ENCODE results near the gene HOXB6.

Gene HOXB6

GRCh38 chr17:48604770-48605329 is at the start of gene HOXB6:
HOXB6 (minus strand) TSS chr17:48604986; CDS start chr17:48598150, 6,836 bp downstream.
- no peak for DNase-seq

GRCh38 chr17:48649741-48650140 is 45.0 kb upstream of the HOXB6 start:
- DNase-seq: no peak

- DNase-seq: no peak
Measured at GRCh38 chr17:48647963-48648245, 43.1 kb upstream of the HOXB6 start.

DNA sequence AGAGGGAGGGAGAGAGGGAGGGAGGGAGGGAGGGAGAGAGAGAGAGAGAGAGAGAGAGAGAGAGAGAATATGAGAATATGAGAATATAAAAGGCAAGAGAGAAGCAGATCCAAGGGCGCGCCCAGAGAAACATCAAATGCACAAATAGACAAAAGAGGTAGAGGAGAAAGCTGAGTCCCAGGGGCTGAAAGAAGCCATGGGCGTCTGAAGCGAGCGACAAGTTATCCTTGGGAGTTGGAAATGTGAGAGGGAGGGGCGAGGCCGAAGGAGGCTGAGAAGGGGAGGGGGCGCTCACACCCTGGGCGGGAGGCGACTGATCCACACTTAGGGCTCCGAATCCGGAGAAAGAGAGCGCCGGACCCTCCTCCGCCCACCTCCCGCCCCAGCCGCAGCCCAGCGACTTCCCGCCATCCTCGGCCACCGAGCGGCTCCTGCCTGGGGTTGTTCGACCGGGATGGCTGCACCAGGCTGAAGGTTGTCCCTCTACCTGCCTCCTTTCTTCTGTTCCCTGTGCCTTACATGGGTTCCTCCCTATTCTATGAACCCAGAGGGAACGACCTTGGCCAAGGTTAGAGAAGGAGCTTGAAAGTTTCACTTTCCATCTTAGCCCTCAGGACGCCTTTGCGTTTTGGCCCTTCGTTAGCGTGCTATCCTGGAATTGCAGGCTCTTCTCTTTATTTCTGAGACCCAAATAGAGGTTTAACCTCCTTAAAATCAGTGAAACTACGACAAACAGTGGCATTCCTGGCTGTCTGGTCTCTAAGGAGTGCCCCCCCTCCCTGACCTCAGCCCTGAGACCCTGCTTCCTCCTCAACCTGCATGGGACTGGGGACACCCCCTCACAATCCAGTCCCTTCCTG is 42.5 kb upstream of the HOXB6 start:
- DNase-seq: no peak

DNA sequence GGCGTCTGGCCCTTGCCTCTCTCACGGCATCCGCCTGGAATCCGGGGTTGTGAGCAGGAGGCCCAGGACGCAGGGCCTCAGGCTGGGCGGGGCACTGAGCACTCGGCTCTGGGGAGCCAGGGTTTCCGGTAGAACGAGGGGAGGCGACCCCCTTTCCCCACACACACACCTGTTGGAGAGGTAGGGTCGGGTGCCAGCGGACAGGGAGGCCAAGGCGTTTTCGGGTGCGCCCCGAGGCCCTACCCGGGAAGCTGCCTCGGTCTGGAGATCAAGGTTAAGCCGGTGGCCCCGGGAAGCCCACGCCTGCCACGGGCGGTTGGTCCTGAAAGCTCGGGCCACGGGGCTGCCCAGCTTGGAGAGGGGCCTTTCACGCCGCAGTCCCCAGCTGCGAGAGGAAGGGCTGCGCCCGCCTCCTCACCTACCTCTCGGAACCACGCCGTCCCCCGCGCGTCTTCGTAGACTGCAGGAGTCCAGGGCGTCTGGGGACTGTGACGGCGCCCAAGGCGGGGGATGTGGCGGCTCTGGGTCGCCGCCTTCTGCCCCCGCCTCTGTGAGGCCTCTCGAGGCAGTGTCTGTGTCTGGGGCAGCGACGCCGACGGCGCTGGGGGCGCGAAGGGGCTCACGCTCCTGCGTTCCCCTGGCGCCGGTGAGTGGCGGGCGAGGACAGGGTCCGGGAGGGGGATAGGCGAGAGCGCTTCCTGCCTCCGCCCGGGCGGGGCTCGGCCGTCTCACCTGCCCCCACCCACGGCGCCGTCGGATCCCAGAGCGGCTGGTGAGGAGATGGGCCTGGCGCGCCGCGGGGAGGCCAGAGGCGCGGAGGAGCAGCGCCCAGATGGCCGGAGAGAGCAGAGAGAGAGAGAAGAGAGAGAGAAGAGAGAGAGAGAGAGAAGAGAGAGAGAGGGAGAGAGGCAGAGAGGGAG is 41.7 kb upstream of the HOXB6 start:
- peak; percentile 18 to 46 for DNase-seq

GRCh38 chr17:48645639-48646182 is 40.9 kb upstream of the HOXB6 start:
- no peak for DNase-seq

DNA sequence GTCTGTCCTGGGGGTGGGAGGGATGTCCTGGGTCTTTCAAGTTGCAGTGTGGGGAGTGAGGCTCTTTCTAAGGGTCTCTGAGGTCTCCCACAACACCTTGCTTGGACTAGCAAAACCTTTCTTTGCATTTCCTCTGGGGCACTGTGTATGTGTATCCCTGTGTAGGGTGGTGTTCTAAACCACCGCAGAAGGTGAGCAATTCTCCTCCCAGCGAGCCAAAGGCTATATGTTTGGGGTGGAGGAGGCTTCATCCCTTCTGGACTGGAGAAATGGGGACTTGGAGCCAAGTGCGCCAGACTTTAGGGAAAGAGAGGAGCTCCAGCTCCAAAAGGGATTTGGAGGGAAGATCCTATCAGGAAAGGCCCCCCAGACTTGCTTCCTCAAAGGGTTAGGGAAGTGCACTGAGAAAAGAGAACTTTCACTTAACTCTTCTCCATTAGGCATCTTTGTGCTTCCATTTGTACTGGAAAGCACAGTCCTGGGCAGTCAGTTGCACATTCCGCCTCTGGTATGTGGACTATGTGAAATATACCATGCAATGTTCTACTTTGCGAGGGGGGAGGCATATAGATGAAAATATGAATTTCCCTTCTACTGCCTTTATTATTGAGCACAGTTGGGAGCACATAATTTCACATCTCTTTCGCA is 40.2 kb upstream of the HOXB6 start:
- no peak for DNase-seq

GRCh38 chr17:48644159-48644558 is 39.4 kb upstream of the HOXB6 start:
- DNase-seq: no peak

DNA sequence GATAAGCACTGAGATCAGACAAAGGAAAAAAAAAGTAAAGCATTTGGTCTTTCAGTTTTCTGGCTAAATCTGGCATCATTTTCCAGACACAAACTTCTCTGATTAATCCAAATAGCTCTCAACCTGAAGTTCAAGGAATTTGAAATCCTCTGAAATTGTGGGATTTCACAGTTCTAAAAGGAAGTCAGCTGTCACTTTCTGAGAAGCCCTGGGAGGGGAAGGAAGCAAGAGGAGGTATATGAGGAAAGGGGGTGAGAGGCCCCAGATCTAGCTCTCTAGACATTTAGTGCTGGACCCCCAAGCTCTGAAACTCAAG is 38.9 kb upstream of the HOXB6 start:
- DNase-seq: no peak

- DNase-seq: no peak
Measured at GRCh38 chr17:48642843-48643696, 38.3 kb upstream of the HOXB6 start.

DNA sequence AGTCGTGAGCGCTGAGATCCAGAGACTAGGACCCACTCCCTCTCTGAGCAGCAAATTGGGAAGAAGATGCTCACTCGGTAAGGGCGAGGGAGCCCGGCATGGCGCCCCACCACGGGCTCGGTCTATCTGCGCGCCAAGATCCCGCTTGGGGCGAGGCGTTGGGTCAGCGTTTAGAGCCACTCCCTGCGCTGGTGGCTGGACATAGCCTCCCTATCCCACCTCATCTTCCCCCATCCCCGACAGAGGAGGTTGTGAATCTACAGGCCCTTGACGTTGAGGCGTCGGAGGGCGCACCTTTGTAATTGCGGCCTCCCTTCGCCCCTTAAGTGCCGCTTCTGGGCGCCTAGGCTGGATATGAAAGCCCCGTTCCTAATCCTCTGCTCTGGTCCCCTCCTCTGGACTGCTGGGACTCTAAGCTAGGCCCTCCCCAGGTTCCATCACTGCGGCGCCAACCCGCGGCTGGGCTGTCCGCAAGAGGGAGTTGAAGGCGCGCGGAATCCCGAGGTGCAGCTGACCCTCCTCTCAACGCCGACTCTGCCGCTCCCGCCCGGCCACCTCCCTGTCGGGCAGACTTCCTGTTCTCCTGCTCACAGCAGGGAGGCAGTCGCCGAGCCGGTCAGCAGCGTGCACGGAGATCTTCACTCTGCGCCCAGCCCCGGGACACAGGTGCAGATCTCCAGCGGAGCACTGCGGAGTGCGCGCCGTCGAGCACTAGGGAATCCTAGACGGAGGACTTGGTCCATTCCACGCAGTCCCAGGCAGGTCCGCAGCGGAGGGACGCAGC is 37.5 kb upstream of the HOXB6 start:
- no peak for DNase-seq

DNA sequence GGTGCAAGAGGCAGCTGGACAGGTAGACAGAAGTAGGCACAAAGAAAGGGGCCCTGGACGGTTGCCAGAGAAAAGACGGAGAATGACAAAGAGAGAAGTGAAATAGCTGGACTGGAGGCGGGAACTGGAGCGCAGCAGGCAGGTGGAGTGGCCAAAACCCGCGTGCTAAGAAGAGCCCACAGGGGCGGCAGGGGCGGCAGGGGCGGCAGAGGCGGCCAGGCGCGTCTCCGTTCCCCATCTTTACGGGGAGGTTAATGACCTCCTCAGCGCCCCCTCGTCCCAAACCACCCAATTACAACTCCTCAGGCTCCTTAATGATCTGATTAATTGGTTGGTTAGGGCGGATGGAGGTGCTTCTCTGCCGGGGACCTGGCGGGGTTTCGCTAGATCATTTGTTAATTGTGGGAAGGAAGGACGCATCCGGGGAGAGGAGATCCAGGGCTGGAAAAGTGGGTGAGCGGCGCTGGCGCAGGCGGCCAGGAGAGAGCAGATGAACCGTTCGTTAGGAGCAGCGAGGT is 36.8 kb upstream of the HOXB6 start:
- DNase-seq: no peak

DNA sequence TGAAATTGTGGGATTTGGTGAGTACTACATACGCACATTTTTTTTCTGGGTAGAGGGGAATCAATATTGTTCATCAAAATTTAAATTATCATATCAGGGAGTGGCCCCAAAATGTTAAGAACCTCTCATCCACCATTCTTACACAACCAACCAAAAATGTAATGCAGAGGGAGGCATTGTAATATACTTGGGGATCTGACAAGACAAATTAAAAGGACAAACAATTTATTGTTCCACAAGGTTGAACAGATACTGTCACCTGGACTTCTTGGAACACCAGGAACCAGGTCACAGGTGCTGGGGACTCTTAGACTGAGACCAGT is 36.0 kb upstream of the HOXB6 start:
- DNase-seq: no peak

DNA sequence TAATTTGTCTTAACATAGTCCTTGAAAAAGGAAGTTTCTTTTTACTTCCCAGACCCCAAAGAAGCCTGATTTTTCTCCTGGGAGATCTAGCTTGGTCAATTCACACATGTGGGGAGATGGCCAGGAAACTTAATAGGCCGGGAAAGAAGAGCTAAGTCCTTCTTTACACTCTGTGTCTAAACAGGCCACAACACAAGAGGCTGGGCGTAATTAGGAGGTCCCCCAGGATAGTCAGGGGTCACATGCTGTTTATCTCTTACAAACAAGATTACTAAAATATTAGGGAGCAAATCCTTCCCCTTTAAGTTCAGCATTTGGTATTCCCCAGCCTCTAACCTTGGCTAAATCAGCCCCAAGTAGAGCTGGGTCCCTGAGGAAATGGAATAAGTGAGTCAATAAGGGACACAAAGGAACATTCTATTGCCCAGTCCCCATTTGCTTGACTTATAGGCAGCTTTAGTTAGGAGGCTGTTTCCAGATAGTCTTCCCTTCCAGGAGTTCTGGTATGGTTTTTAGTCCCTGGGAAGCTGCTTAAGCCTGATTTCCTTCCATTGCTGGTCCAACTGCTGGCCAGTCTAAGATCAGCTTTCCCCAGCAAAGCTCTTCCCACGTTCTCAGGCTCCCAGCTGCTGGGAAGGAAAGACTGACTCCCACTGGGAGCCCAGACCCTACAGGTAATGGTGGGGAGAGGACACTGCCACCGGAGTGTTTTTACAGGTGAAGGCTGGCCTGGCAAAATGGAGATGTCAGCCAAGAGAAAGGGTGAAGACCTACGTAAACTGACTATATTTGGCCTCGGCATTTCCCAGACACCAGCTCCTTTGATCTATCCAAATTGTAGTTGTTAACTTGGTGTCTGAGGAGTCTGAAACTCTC is 35.4 kb upstream of the HOXB6 start:
- no peak for DNase-seq

DNA sequence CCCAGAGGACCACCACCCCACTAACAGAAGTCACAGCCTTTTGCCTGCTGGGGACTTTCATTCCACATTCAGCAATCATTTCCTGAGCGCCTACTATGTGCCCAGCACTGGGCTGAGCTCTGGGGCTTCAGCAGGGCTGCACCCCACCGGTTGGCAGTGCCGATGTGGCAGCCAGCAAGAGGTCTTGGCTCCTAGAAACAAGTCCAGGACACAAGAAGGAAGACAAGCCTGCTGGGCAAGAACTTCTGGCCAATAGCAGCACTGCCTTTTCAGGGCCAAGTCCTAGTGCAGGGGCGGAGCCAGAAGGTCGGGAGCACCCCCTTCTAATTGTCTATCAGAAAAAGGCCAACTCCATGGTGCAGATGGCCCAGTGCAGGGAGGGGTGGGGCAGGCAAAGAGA is 34.4 kb upstream of the HOXB6 start:
- no peak for DNase-seq

- DNase-seq: no peak
Measured at GRCh38 chr17:48637323-48638260, 32.8 kb upstream of the HOXB6 start.

- peak; percentile 48 to 61 for DNase-seq
Measured at GRCh38 chr17:48636177-48637018, 31.6 kb upstream of the HOXB6 start.

All from CD4-positive, alpha-beta T cell treated with Interleukin-4 for 1 hour (primary cell).